GM23338 (cell line): ENCODE results near the gene PAX6.

Experiments
- CTCF ChIP-seq, 2 experiments: fragments of 200-600 bp in 1 of 2; sonication (generic) in 1 of 2; conservative IDR thresholded peaks; 2 replicates each; pipeline versions ENCODE4 v1.5.1 to v1.6.1; 2016 to 2017; ENCODE audit warnings: antibody characterized with exemption in 2 of 2, low read depth in 2 of 2, mild to moderate bottlenecking in 2 of 2, moderate library complexity in 1 of 2
- EZH2 ChIP-seq: fragments of 200-600 bp; sonication (generic); IDR thresholded peaks from one replicate; pipeline ENCODE4 v1.8.0; 2017; ENCODE audit warnings: antibody characterized with exemption, mild to moderate bottlenecking, low read depth; ENCODE audit not compliant: unreplicated experiment
- ZNF462 ChIP-seq: fragments of 250-450 bp; sonication (Bioruptor Pico); IDR thresholded peaks from 2 replicates; pipeline ENCODE4 v1.5.0; 2020; ENCODE audit warnings: mild to moderate bottlenecking, moderate library complexity

- TF ChIP-seq CTCF (conservative IDR thresholded peaks at IDR 0.05; ENCODE audit: low read depth in 2 of 2) (no peak), ZNF462 (no peak), EZH2 (peak; percentile 86)
These were observed 14.0 kb upstream of the PAX6 start for GRCh38 chr11:31824879-31825837.
